Hypothalamus (tissue), 51 donors: Measurements from ENCODE around the gene AP5M1.
A peak's percentile ranks its signal among the peaks of the same experiment; 100 is the strongest.
"Not testable (repeated sequence)": the region's sequence is repeated elsewhere in the genome, so short reads cannot be mapped to it uniquely, and the experiment has no call there.

Experiments
- DNase-seq, 51 donors: peaks; one replicate each; lab custom pipeline; 2025; lab: John Stamatoyannopoulos, UW

AP5M1 gene

DNA sequence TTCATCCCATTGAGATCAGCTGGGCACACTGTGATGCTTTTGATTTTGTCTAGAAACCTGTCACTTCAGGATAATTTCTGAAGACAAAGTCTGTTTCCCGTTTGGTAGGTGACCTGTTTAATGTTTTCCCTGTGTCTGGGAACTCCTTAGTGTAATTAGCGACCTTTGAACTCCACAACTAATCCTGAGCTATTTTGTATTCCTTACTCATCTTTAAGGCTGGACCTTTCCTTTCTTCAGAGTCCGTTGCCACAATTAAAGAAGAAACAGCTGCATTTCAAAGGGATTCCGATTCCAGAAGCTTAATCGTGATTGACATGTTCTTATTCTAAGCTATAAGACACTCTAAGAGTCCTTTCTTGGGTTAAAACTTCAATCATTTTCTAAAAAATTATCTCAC is 22.0 kb downstream of the AP5M1 start:
- DNase-seq: no peak

DNA sequence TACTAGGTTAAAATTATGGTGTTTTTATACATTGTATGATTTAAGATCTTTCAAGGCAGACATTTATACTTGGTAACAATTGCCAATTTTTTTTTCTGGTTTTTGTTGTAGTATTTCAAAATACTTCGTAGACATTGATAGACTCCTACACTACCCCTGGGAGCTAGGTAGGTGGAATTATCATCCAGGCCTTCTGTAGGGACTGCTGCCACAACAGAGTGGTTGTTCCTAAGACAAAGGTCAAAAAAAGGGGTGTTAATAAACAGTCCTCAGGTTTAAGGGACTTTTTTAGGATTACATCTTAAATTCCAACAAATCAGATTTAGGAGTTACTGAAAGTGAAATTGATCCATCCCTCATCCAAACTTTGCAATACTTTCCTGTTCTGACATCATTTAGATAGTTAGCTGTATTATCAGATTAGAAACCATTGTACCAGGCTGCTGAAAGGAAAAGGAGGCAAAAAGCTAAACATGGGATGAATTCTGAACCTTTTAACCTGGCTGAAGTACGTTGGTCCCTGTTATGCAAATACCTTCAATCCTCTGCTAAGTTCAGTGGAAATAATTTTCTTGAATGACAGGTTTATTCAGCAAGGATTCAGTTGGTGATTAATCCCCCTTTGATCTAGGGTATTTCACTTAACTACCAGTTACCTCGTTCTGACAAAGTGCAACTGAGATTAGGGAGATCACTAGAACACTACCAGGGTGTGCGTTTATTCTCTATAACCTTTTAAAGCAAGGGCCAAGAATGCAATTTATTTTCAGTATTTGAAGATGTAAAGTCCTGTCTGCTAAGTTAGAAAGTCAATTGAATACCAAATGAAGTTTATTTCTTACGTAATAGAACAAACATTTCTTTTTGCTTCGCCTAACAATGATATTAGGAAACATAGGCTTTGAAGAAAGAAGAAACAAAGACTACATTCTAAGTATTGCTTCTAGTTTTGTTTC is 23.2 kb downstream of the AP5M1 start:
- no peak for DNase-seq

DNA sequence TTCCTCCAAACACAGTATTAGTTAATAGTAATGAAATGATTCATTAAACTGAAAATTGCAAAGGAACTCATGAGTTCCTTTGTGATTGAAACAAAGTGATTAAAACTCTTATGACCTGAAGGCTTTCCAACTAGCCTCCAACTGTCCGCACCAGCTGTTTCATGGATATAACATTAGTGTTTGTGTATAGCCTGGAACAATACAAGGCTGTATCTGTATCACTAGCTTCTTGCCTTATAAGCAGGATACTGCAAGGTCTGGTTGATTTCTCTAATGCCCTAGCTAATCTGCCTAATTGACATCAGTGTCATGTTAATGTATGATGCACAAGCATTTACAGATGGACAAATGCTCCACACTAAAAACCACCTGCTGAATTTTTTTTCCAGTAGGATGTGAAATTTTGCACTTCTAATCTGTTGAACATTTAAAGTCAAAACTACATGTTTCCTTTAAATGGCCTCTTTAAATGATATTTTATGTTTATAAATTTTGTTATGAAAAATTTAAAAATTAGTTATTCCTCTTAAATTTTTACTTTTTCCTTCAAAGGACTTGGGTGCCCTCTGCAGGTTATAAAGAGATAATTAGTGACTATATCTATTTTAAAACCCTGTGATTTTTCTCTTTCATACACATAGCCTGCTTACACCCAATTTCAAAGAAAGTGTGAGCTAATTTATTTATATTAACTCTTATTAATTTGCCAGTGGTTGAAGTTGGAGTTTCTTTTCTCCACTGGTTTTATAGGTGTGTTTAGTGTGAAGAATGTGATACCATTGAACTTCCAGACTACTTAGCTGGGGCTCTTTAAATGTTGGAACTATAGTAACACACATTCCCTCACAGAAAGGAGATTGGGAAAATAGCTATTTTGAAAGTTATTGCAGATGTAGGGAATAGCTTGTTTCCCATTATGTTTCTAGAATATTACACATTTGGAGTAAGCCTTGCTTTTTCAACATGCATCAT is 25.4 kb downstream of the AP5M1 start:
- DNase-seq: no peak

DNA sequence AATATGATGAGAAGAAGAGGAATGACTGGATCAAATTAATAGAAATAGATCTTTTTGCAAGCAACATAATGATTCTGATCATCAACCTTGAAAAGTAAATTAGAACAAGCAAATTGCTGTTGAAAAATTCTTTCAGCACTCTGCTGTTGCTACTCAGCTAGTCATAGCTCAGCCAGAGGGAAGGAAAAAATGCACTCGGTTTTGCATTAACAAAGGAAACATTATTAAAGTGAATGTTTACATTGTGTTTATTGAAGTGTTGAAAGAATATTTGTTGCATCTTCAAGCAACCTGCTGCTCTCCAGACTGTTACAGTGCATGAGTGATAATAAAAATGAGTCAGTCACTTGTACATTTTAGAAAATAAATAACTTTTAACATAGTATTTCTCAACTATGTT is 26.5 kb downstream of the AP5M1 start:
- no peak for DNase-seq

DNA sequence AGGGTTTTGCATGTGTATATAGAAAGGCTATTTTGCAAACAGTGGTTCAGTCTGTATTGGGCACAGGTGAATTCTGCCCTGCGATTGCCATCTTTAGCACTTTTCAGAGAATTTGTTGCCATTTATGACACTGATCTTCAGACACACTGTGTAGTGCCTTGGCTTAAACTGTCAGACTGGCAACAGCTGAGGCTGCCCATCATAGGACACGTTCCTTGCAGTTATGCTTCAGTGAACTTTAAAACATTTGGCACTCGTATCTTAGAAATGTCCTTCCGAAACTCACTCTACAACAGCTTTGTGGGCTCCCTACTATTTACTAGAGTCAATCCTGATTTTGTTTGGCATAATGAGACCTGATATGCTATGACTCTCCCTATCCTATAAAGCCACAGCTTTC is 29.1 kb downstream of the AP5M1 start:
- no peak for DNase-seq

DNA sequence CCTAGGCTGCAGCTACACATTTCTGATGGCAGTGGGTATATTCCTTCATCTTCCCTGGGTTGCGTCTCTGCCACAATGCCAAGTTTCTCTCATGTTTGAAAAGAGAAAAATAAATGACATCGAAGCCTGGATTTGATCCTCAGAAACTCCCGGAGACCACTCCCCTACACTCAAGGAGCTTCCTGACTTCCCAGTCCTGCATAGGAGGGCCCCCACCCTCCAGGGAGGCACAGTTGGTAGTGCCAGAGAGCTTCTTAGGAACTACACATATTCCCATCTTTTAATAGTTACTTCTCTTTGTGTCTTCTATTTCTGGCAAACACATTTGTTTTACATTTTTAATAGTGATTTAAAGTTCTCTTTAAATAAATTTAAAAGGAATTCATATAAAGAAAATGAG is 30.7 kb downstream of the AP5M1 start:
- DNase-seq: no peak

DNA sequence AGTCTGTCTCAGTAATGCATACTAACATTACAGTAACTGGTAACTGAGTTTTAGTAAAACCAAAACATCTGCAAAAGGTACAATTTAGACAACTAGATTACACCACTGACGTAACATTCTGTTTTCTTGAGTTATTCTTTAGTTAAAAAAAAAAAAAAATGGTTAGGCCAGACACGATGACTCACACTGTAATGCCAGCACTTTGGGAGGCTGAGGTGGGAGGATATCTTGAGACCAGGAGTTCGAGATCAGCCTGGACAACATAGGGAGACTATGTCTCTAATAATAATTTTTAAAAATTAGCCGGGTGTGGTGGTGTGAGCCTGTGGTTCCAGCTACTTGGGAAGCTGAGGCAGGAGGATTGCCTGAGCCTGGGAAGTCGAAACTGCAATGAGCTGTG is 34.1 kb downstream of the AP5M1 start:
- DNase-seq: no peak

DNA sequence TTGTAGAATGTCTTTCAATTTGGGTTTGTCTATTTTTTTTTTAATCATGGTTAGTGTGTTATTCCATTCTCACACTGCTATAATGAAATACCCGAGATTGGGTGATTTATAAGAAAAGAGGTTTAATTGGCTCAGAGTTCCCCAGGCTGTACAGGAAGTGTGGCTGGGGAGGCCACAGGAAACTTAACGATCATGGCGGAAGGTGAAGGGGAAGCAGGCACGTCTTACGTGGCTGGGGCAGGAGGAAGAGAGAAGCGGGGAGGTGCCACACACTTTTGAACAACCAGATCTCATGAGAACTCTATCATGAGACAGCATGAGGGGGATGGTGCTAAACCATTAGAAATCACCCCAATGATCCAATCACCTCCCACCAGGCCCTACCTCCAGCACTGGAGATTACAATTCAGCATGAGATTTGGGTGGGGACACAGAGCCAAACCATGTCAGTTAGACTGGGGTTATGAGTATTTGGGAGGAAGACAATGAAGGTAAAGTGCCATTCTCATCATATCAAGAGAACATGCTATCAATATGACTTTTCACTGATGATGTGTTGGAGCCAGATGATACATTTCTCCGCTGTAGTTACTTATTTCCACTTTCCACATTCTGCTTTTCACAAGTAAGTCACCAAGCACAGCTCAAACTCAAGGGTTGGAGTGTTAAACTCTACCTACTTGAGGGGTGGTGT is 45.8 kb downstream of the AP5M1 start:
- no peak for DNase-seq

DNA sequence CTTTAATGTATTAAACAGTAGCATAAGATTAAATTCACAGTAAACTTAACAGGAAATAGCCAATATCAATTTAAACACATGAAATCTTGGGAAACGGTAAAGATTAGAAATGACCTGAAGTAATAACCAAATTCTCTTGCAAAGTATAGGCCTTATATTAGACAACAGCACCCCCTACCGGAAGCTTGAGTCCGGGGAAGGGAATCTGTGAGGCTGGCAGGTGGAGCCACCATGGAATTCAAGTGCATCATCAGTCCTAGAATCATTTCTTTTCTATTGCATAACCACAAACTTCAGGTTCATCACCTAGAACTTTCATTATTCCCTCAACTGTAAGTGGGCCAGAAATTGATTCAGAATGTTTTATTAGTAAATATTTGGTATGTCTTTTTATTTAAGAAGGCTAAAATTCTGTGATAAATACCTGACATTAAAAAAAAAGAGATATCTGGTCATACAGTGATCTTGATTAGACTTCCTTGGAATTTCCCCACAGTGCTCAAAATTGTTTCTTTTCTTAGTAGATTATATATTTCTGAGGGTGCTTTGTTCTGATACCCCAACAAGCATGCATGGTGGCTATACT is 48.6 kb downstream of the AP5M1 start:
- DNase-seq: peak in 46 of 51 donors; percentile 0 to 84 (median 23)

DNA sequence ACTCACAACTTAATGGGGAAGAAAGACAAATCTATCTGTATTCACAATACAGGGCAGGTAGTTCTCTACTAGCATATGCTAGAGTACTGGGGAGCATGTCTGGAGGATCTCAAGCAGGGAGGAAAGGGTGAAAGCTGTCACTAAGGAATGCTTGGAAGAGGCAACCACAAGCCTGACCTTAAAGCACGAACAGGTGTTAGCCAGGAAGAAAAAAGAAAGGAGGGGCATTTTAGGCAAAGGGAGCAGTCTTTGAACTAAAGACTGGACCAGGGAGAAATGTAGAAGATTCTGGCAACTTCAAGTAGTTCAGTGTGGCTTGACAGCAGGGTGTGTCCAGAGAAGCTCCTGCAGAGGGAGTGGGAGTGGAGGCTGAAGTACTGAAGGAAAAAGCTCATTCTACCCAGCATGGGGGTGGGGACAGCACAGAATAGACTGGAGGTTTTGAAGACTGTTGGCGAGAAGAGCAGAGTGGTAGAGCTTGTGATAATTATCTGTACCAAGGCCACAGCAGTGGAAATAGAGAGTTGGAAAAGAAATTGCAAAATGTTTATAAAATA is 50.9 kb downstream of the AP5M1 start:
- no peak for DNase-seq

DNA sequence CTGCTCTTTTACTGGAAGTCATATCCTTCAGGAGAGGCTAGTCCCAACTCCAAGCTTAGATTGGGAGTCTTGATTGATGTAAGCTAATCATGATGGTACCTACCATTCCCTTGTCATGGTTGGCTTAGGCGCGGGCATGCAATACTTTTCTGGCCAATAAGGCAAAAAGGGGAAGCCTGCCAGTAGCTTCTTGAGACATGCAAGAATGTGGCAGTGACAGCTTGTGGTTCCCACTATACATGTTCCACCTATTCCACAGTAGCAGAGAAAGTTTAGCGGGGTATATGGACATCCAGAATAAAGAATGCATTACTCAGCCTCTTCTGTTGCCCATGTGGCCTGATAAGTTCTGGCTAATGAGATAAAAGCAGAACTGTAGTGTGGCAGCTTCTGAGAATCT is 55.0 kb downstream of the AP5M1 start:
- DNase-seq: no peak

DNA sequence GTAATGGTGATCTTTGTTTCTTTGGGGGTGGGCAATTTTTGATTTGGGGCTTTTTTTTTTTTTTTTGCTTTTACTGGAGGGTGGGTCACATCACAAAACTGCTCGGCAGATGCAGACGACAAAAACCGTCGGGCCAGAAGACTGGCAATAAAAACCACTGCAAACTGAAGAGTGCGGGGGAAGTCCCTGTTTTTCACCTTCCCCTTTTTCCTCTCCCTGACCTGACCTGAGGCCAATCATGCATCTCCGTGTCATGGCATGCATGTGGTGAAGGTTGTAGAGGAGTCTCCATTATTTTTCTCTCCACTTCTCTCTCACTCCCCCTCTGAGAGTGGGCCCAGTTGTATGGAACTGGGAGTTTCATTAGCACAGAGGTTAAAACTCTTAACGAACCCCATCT is 57.5 kb downstream of the AP5M1 start:
- no peak for DNase-seq

DNA sequence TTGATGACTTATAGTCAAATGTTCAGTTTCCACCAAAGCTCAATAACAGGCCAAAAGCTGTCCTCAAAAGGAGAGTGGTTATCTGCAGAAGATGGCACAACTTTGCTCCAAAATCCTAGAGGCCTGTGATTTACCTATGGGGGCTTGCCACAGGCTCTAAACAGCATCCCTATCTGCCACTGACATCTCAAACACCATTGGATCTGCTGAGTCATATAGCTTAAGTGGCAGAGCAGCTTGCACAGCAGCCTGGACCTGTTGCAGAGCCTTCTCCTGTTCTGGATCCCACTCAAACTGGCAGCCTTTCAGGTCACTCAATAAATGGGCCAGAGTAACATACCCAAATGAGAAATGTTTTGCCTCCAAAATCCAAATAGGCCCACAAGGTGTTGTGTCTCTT is 61.1 kb downstream of the AP5M1 start:
- no peak for DNase-seq

DNA sequence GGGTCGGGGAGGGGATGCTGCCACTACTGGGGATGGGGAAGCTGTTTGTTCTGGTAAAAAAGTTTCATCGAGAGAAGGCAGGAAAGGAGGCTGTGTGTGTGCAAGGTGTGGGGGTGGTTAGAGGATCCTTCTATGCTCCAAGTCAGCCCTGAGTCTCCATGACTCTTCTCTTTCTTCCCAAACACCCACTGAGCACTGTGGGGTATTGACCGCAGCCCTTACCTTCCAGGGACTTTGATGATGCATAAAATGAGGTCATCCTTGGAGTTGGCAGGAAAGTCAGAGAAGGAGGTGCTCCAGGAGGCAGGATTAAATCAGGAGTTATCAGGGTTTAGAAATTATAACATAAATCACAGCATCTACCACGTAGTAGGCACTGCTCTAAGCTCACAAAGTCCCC is 63.7 kb downstream of the AP5M1 start:
- not testable (repeated sequence) for DNase-seq

DNA sequence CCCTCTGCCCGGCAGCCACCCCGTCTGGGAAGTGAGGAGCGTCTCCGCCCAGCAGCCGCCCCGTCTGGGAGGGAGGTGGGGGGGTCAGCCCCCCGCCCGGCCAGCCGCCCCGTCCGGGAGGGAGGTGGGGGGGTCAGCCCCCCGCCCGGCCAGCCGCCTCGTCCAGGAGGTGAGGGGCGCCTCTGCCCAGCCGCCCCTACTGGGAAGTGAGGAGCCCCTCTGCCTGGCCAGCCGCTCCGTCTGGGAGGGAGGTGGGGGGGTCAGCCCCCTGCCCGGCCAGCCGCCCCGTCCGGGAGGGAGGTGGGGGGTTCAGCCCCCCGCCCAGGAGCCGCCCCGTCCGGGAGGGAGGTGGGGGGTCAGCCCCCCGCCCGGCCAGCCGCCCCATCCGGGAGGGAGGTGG is 65.0 kb downstream of the AP5M1 start:
- DNase-seq: not testable (repeated sequence)

DNA sequence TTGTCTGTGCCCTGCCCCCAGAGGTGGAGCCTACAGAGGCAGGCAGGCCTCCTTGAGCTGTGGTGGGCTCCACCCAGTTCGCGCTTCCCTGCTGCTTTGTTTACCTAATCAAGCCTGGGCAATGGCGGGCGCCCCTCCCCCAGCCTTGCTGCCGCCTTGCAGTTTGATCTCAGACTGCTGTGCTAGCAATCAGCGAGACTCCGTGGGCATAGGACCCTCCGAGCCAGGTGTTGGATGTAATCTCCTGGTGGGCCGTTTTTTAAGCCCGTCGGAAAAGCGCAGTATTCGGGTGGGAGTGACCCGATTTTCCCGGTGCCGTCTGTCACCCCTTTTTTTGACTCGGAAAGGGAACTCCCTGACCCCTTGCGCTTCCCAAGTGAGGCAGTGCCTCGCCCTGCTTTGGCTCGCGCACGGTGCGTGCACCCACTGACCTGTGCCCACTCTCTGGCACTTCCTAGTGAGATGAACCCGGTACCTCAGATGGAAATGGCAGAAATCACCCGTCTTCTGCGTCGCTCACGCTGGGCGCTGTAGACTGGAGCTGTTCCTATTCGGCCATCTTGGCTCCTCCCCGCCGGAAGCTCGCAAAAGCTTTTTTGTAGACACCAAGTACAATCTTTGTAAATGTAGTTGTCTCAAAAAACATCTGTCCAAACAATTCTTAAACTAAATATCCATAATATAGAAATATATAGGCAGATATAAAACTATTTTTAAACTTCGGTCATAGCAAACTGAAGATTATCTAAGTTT is 75.0 kb downstream of the AP5M1 start:
- not testable (repeated sequence) for DNase-seq

DNA sequence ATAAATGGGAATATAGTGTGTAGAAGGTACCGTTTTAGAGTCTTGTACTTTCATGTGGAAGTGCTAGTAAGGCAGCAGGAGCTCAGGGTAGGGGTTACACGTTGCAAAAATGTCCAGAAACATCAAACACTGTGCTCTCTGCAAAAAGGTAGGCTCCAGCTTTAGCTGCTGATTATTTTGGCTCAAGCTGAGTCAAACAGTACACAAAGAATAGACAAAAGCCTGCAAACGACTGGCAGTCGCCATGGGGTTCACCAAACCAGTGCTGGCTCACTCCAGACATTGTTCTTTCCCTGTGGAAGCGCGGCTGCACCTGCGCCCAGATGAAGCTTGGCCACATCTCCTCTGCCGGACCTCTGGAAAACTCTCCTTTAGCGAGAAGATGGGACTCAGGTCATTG is 76.3 kb downstream of the AP5M1 start:
- DNase-seq: no peak

DNA sequence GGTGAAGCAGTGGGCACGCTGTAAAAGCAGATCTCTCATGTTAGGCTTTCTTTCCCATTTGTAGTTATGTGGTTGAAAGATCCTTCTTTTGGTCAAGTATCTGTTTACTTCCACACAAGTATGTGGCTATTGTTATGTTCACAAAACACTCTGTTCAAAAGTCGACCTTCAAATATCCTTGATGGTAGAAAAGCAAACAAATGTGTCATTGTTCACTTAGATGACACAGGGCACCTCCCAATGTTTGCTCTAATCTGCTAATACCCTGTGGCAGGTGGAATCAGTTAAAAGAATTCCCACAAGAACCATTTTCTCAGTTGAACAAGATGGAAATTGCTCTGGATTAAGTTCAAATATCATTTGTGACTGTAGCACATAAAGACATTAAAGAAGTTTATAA is 78.0 kb downstream of the AP5M1 start:
- no peak for DNase-seq
